HG03575 (cell line): ENCODE data around the gene ZNF219.
"Not testable (repeated sequence)": the region's sequence is repeated elsewhere in the genome, so short reads cannot be mapped to it uniquely, and the experiment has no call there.

Experiments used
- ATAC-seq: cut with Tn5 transposase; IDR thresholded peaks from one replicate; pipeline ENCODE4 v1.9.1; 2021; ENCODE audit not compliant: unreplicated experiment, insufficient number of reproducible peaks, low FRiP score; ENCODE audit errors: extremely low read depth

Gene ZNF219

DNA sequence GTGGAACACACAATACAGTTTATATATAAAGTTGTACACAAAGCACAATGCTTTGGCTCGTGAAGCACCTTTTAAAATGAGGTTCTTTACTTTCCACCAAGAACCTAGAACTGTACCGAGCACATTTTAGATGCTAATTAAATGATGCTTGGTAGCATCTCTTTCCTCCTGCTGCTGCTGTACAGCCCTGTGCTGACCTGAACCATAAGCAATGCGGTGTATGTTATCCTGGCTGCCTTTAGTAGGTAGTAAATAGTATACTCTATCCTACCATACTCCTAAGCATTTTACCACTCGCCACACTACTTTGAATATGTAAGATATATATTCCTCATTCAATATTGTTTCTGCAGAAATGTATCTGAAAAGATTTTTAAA, 43.7 kb downstream of the ZNF219 start:
- no peak for ATAC-seq

- ATAC-seq: no peak
Observed at GRCh38 chr14:21054123-21054767, 44.2 kb downstream of the ZNF219 start.

GRCh38 chr14:21053184-21054122, 45.0 kb downstream of the ZNF219 start:
- no peak for ATAC-seq

- no peak for ATAC-seq
Observed at GRCh38 chr14:21050597-21050996, 47.9 kb downstream of the ZNF219 start.

- ATAC-seq: no peak
Observed at GRCh38 chr14:21049271-21049673, 49.2 kb downstream of the ZNF219 start.

DNA sequence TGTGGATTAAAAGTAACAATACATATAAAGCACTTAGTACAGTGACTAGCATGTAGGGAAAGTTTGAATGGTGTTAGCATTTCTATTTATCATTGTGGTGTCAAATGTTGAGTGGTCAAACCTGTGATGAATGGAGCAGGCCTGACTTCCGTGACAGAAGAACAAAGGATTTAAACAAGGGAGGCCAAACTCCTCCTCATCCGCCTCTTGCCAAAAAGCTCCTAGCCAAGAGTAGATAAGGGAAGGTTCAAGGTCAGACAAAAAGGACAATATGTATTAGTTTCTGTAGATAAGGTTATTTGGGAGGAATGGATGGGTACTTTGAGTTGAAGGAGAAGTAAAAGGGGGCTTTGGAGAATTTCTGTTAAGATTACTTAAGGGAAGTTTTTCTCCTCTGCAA, 49.8 kb downstream of the ZNF219 start:
- no peak for ATAC-seq

- ATAC-seq: no peak
Observed at GRCh38 chr14:21047378-21047781, 51.1 kb downstream of the ZNF219 start.

GRCh38 chr14:21043974-21044618, 54.4 kb downstream of the ZNF219 start:
- no peak for ATAC-seq

DNA sequence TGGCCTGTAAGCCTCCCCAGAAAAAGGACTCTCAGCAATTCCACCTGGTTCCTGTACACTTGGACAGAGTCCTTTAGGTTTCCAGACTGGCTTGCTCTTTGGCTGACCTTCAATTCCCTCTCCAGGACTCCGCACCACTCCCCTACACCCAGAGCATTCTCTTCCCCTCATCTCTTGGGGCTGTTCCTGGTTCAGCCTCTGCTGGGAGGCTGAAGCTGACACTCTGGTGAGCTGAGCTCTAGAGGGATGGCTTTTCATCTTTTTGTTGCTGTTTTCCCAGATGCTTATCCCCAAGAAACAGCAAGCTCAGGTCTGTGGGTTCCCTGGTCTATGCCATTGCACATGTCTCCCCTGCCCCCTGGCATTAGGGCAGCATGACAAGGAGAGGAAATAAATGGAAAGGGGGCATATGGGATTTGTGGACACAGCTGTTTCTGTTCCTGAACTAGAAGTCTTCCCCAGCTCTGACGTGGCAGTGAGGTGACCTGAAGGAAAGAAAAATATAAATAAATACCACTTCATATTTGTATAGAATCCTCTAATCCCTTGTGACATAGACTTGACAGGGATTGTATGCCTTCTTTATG, 55.0 kb downstream of the ZNF219 start:
- no peak for ATAC-seq

GRCh38 chr14:21042918-21043317, 55.5 kb downstream of the ZNF219 start:
- ATAC-seq: no peak

GRCh38 chr14:21041676-21042433, 56.6 kb downstream of the ZNF219 start, which contains the start of gene RNASE7:
Gene RNASE7 (plus strand): TSS chr14:21042362. CDS start chr14:21042993, 631 bp downstream.
- no peak for ATAC-seq

DNA sequence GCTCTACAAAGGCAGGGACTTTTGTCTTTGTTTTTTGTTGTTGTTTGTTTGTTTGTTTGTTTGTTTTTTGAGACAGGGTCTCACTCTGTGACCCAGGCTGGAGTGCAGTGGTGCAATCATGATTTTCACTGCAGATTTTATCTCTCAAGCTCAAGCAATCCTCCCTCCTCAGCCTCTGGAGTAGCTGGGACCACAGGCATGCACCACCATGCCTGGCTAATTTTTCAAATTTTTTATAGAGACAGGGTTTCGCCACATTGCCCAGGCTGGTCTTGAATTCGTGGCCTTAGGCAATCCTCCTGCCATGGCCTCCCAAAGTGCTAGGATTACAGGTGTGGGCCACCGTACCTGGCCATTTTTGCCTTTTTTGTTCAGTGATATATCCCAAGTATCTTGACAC, 57.5 kb downstream of the ZNF219 start:
- ATAC-seq: not testable (repeated sequence)

GRCh38 chr14:21040370-21040925, 58.0 kb downstream of the ZNF219 start:
- no peak for ATAC-seq
